Dedifferentiated amniotic fluid mesenchymal stem cell (primary cell): ENCODE results near the gene THSD4.
"Not testable (repeated sequence)": the region's sequence is repeated elsewhere in the genome, so short reads cannot be mapped to it uniquely, and the experiment has no call there.

ENCODE experiments used
- DNase-seq: peaks from one replicate; pipeline ENCODE4 v3.0.0-alpha.2; 2016; ENCODE audit errors: extremely low spot score

Gene THSD4

GRCh38 chr15:71121442-71121841 lies 6.2 kb downstream of the THSD4 start:
- DNase-seq: no peak

GRCh38 chr15:71124937-71125790 lies 9.9 kb downstream of the THSD4 start:
- no peak for DNase-seq

GRCh38 chr15:71125831-71126450 lies 10.7 kb downstream of the THSD4 start:
- no peak for DNase-seq

GRCh38 chr15:71127083-71127482 lies 11.8 kb downstream of the THSD4 start:
- no peak for DNase-seq

GRCh38 chr15:71128159-71128558 lies 12.9 kb downstream of the THSD4 start:
- DNase-seq: not testable (repeated sequence)

GRCh38 chr15:71128939-71129562 lies 13.8 kb downstream of the THSD4 start:
- no peak for DNase-seq

GRCh38 chr15:71129669-71130068 lies 14.4 kb downstream of the THSD4 start:
- DNase-seq: no peak

- DNase-seq: no peak
These were observed 16.5 kb downstream of the THSD4 start for GRCh38 chr15:71131601-71132362.

- DNase-seq: no peak
These were observed 18.6 kb downstream of the THSD4 start for GRCh38 chr15:71133747-71134472.

GRCh38 chr15:71136159-71136783 lies 21.0 kb downstream of the THSD4 start:
- peak; percentile 61 for DNase-seq

GRCh38 chr15:71136793-71137518 lies 21.7 kb downstream of the THSD4 start:
- DNase-seq: no peak

- DNase-seq: no peak
These were observed 23.2 kb downstream of the THSD4 start for GRCh38 chr15:71138473-71138872.

- no peak for DNase-seq
These were observed 24.0 kb downstream of the THSD4 start for GRCh38 chr15:71139241-71139640.

GRCh38 chr15:71141572-71141971 lies 26.3 kb downstream of the THSD4 start:
- DNase-seq: no peak

GRCh38 chr15:71142780-71143179 lies 27.5 kb downstream of the THSD4 start:
- no peak for DNase-seq

GRCh38 chr15:71143373-71144310 lies 28.4 kb downstream of the THSD4 start:
- DNase-seq: no peak

GRCh38 chr15:71145648-71146047 lies 30.4 kb downstream of the THSD4 start:
- DNase-seq: no peak

GRCh38 chr15:71146580-71146982 lies 31.3 kb downstream of the THSD4 start:
- no peak for DNase-seq

- no peak for DNase-seq
These were observed 32.8 kb downstream of the THSD4 start for GRCh38 chr15:71148048-71148447.
